OCI-LY3 (cell line): Measurements from ENCODE around the gene FSTL4.
"Not testable (repeated sequence)": the region's sequence is repeated elsewhere in the genome, so short reads cannot be mapped to it uniquely, and the experiment has no call there.

Experiments
- H2AFZ ChIP-seq: fragments of 200-600, 300-600 bp; shearing (Covaris generic); 2 replicates; pipeline ENCODE4 v1.6.0; 2014; ENCODE audit warnings: antibody characterized with exemption, low read depth, low read length
- H3K27ac ChIP-seq: fragments of 200-600, 300-600 bp; sonication (generic); 2 replicates; pipeline ENCODE4 v1.5.1; 2014; ENCODE audit warnings: mild to moderate bottlenecking, low read length, moderate library complexity, mixed read lengths
- H3K27me3 ChIP-seq: fragments of 200-600, 300-600 bp; sonication (generic); 2 replicates; pipeline ENCODE4 v1.6.1; 2014; ENCODE audit warnings: low read depth, low read length, mixed read lengths
- H3K36me3 ChIP-seq: fragments of 200-600, 300-600 bp; sonication (generic); replicated peaks from 2 replicates; pipeline ENCODE3; 2014; ENCODE audit warnings: low read depth, low read length, mixed read lengths
- H3K4me1 ChIP-seq: fragments of 300-600, 200-600 bp; sonication (generic); 2 replicates; pipeline ENCODE4 v1.6.1; 2014; ENCODE audit warnings: low read length, mixed read lengths
- H3K4me2 ChIP-seq: fragments of 200-600, 300-600 bp; sonication (generic); 2 replicates; pipeline ENCODE4 v1.6.1; 2014; ENCODE audit warnings: low read length, mixed read lengths
- H3K4me3 ChIP-seq: fragments of 300-600, 200-600 bp; sonication (generic); 2 replicates; pipeline ENCODE4 v1.5.1; 2014; ENCODE audit warnings: antibody characterized with exemption, mild to moderate bottlenecking, low read length, moderate library complexity
- H3K79me2 ChIP-seq: fragments of 300-600, 200-600 bp; shearing (Covaris generic); 2 replicates; pipeline ENCODE4 v1.6.1; 2014; ENCODE audit warnings: mild to moderate bottlenecking, low read length, mixed read lengths
- H3K9ac ChIP-seq: fragments of 300-600, 200-600 bp; shearing (Covaris generic); 2 replicates; pipeline ENCODE4 v1.6.0; 2014; ENCODE audit warnings: mild to moderate bottlenecking, low read length, moderate library complexity
- H3K9me3 ChIP-seq: fragments of 200-600, 300-600 bp; shearing (Covaris generic); 2 replicates; pipeline ENCODE4 v1.6.1; 2014; ENCODE audit warnings: low read length, mixed read lengths; ENCODE audit not compliant: insufficient read depth
- H4K20me1 ChIP-seq: fragments of 200-600, 300-600 bp; sonication (generic); 2 replicates; pipeline ENCODE4 v1.6.1; 2016; ENCODE audit warnings: low read length, mixed read lengths; ENCODE audit not compliant: insufficient read depth
- CTCF ChIP-seq: fragments of 200-600, 300-600 bp; sonication (generic); IDR thresholded peaks from 2 replicates; pipeline ENCODE4 v1.5.1; 2014; ENCODE audit warnings: antibody characterized with exemption, low read length, low read depth
- EZH2phosphoT487 ChIP-seq: fragments of 200-600 bp; shearing (Covaris generic); IDR thresholded peaks from 2 replicates; pipeline ENCODE4 v1.6.1; 2018; ENCODE audit warnings: antibody characterized with exemption, mixed run types, low read depth

FSTL4 gene

DNA sequence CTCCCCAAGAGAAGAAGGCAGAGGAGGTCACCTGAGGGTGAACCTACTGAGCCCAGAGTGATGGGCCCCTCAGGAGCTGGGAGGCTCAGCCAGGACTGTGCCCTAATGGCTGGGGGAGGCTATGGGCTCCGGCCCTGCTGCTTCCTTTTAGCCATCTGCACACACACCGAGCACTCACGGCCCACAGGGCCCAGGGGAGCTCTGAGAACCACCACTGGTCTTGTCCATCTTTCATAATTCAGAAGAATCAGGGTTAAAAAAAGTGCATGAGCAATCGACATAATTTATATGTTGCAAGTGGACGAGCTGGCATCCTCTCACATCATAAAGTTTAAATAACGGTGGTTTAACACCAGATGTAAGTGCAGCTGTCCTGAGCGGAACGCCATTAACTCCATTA is 162.1 kb downstream of the FSTL4 start:
- Histone ChIP-seq H3K27ac (no peak overlapping the region), H2AFZ (no peak overlapping the region), H3K9ac (no peak overlapping the region), H3K4me3 (no peak overlapping the region), H3K4me2 (no peak overlapping the region), H4K20me1 (no peaks in the 10 kb centered on the region), H3K79me2 (no peaks in the 10 kb centered on the region), H3K27me3 (no peaks in the 10 kb centered on the region), H3K4me1 (no peaks in the 10 kb centered on the region), H3K36me3 (no peaks in the 10 kb centered on the region), H3K9me3 (no peaks in the 10 kb centered on the region)
- TF ChIP-seq CTCF (no peak), EZH2phosphoT487 (no peak)

DNA sequence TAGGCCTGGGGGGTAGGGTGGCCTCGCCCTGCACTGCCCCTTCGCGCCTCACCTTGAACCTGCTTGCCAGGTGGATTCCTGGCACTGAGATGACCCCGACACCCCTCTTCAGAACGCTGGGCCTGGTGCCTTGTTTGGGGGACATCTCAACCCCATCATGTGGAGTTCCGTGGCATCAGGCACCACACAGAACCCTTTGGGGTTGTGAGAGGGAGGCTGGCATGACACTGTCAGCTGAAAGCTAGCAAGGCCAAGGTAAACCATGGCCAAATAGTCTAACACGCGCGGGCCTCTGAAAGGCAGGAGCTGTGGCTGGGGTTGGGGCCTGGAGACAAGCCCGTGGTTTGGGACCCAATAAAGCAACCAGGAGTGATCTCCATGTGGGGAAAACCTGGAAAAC is 163.2 kb downstream of the FSTL4 start:
- no peak overlapping the region for H3K9ac ChIP-seq
- no peak overlapping the region for H3K4me2 ChIP-seq
- H3K27me3 ChIP-seq: no peaks in the 10 kb centered on the region
- H3K36me3 ChIP-seq: no peaks in the 10 kb centered on the region
- no peak overlapping the region for H3K4me3 ChIP-seq
- H3K9me3 ChIP-seq: no peaks in the 10 kb centered on the region
- no peak overlapping the region for H2AFZ ChIP-seq
- H3K27ac ChIP-seq: no peak overlapping the region
- H4K20me1 ChIP-seq: no peaks in the 10 kb centered on the region
- TF ChIP-seq EZH2phosphoT487 (no peak), CTCF (no peak)
- H3K79me2 ChIP-seq: no peaks in the 10 kb centered on the region
- no peaks in the 10 kb centered on the region for H3K4me1 ChIP-seq

DNA sequence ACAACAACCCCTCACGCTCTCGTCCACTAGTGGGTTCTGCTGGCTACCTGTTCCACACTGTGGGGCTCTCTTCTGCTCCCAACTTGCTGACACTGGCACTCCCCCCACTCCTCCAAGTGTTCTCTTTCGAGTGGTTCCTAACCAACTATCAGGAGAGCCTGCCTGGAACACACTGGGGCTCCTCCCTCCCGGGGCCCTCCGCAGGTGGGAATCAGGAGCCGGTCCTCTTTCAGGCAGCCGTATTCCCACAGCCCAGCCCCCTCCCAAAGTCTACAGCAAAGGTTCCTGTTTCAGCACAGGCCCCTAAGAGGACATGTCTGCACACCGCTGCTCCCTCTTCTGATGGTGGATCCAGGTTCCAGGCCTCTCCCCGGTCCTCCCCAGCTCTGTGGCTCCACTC is 165.9 kb downstream of the FSTL4 start:
- TF ChIP-seq EZH2phosphoT487 (no peak), CTCF (no peak)
- Histone ChIP-seq H3K4me2 (no peak overlapping the region), H3K27ac (no peak overlapping the region), H3K27me3 (no peaks in the 10 kb centered on the region), H3K9ac (no peak overlapping the region), H3K4me1 (no peaks in the 10 kb centered on the region), H2AFZ (no peak overlapping the region), H3K4me3 (no peak overlapping the region), H3K36me3 (no peaks in the 10 kb centered on the region), H4K20me1 (no peaks in the 10 kb centered on the region), H3K79me2 (no peaks in the 10 kb centered on the region), H3K9me3 (no peaks in the 10 kb centered on the region)

GRCh38 chr5:133445744-133446143 is 166.6 kb downstream of the FSTL4 start:
- Histone ChIP-seq H3K4me2 (no peak overlapping the region), H3K9me3 (no peaks in the 10 kb centered on the region), H3K4me1 (no peaks in the 10 kb centered on the region), H2AFZ (no peak overlapping the region), H3K79me2 (no peaks in the 10 kb centered on the region), H3K36me3 (no peaks in the 10 kb centered on the region), H3K27ac (no peak overlapping the region), H4K20me1 (no peaks in the 10 kb centered on the region), H3K4me3 (no peak overlapping the region), H3K27me3 (no peaks in the 10 kb centered on the region), H3K9ac (no peak overlapping the region)
- no peak for TF ChIP-seq CTCF
- TF ChIP-seq EZH2phosphoT487: no peak

DNA sequence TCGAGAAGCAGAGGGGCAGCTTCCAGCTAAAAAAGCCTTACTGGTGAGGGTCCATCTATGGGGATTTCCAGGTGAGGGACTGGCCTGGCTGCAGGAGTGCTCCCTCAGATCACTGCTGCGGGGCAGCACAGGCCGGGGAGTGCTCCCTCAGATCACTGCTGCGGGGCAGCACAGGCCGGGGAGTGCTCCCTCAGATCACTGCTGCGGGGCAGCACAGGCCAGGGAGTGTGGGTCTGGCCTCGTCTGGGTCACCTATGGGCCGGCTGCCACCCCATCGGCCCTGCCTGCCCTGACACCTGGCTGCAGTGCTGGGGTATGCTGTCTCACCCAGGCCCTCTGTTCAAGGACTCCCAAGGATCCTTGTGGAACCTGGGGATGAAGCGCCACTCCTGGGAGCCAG is 167.1 kb downstream of the FSTL4 start:
- H3K79me2 ChIP-seq, H4K20me1 ChIP-seq, H3K36me3 ChIP-seq, H3K4me1 ChIP-seq, H3K27me3 ChIP-seq, H3K4me2 ChIP-seq, H3K9ac ChIP-seq, H3K27ac ChIP-seq, H2AFZ ChIP-seq, H3K4me3 ChIP-seq, H3K9me3 ChIP-seq: not testable (repeated sequence)
